Liver (tissue), 9 donors: ENCODE results near the gene INPP5A. TPM values are rescaled to one million over a fixed set of nuclear protein-coding genes. Genes with fewer than 3 reads are reported as not detected.

ENCODE experiments used
- DNase-seq: peaks from one replicate; pipeline ENCODE4 v3.0.0-alpha.2; 2017; ENCODE audit warnings: low spot score
- H3K27ac ChIP-seq, 2 donors: one replicate each; pipeline ENCODE4 v1.7.0; 2013; ENCODE audit warnings: inconsistent platforms in 2 of 2, low read length in 2 of 2, control low read depth in 1 of 2, low read depth in 1 of 2, mild to moderate bottlenecking in 1 of 2
- H3K27me3 ChIP-seq, 4 donors: one replicate each; pipeline versions ENCODE4 v1.6.1 to v1.7.0; 2013; ENCODE audit warnings: low read length in 3 of 4, inconsistent platforms in 1 of 4, mild to moderate bottlenecking in 1 of 4, moderate library complexity in 1 of 4; ENCODE audit not compliant: control insufficient read depth in 4 of 4, insufficient read depth in 4 of 4
- H3K36me3 ChIP-seq, 4 donors: one replicate each; pipeline versions ENCODE4 v1.6.1 to v1.7.0; 2013; ENCODE audit warnings: low read length in 3 of 4, mild to moderate bottlenecking in 3 of 4, low read depth in 1 of 4, moderate library complexity in 1 of 4; ENCODE audit not compliant: control insufficient read depth in 4 of 4, insufficient read depth in 3 of 4
- H3K4me1 ChIP-seq, 4 donors: one replicate each; pipeline versions ENCODE4 v1.6.1 to v1.7.0; 2013; ENCODE audit warnings: low read length in 3 of 4, mild to moderate bottlenecking in 3 of 4, moderate library complexity in 1 of 4; ENCODE audit not compliant: control insufficient read depth in 4 of 4, insufficient read depth in 4 of 4
- H3K4me3 ChIP-seq, 3 donors: one replicate each; pipeline versions ENCODE4 v1.6.1 to v1.7.0; 2013; ENCODE audit warnings: low read length in 3 of 3, control low read depth in 1 of 3, low read depth in 1 of 3, mild to moderate bottlenecking in 1 of 3
- H3K9ac ChIP-seq, 2 donors: one replicate each; pipeline ENCODE4 v1.7.0; 2013; ENCODE audit warnings: low read length in 2 of 2, mild to moderate bottlenecking in 2 of 2, moderate library complexity in 2 of 2, control low read depth in 1 of 2, low read depth in 1 of 2
- H3K9me3 ChIP-seq, 4 donors: one replicate each; pipeline versions ENCODE4 v1.6.1 to v1.7.0; 2013; ENCODE audit warnings: low read length in 3 of 4; ENCODE audit not compliant: control insufficient read depth in 4 of 4
- ATF3 ChIP-seq: IDR thresholded peaks from 2 replicates; pipeline ENCODE4 v1.6.1; 2016; ENCODE audit warnings: antibody characterized with exemption
- CTCF ChIP-seq: fragments of 150-350 bp; IDR thresholded peaks from 2 replicates; pipeline ENCODE4 v1.5.1; 2017; ENCODE audit warnings: improper control_type of control experiment, low read depth, low read length; ENCODE audit not compliant: missing input control
- EGR1 ChIP-seq, 2 donors: IDR thresholded peaks; 2 replicates each; pipeline ENCODE4 v1.6.1; 2016 to 2018; ENCODE audit warnings: antibody characterized with exemption in 2 of 2, low read depth in 2 of 2
- GABPA ChIP-seq, 2 donors: IDR thresholded peaks in 1 of 2; conservative IDR thresholded peaks in 1 of 2; 2 replicates each; pipeline ENCODE4 v1.6.1; 2016; ENCODE audit warnings: antibody characterized with exemption in 2 of 2, mild to moderate bottlenecking in 1 of 2, moderate library complexity in 1 of 2
- HNF4A ChIP-seq, 2 donors: conservative IDR thresholded peaks; 2 replicates each; pipeline ENCODE4 v1.6.1; 2016; ENCODE audit warnings: antibody characterized with exemption in 2 of 2, mild to moderate bottlenecking in 2 of 2
- HNF4G ChIP-seq: IDR thresholded peaks from 2 replicates; pipeline ENCODE4 v1.6.1; 2016; ENCODE audit warnings: antibody characterized with exemption
- JUND ChIP-seq, 2 donors: IDR thresholded peaks; 2 replicates each; pipeline ENCODE4 v1.6.1; 2016; ENCODE audit warnings: antibody characterized with exemption in 2 of 2
- NR2F2 ChIP-seq: IDR thresholded peaks from 2 replicates; pipeline ENCODE4 v1.6.1; 2016; ENCODE audit warnings: antibody characterized with exemption
- RAD21 ChIP-seq, 2 donors: IDR thresholded peaks; 2 replicates each; pipeline ENCODE4 v1.6.1; 2016; ENCODE audit warnings: antibody characterized with exemption in 2 of 2, mild to moderate bottlenecking in 2 of 2
- REST ChIP-seq: IDR thresholded peaks from 2 replicates; pipeline ENCODE4 v1.6.1; 2016; ENCODE audit warnings: antibody characterized with exemption, mild to moderate bottlenecking
- RXRA ChIP-seq, 2 donors: IDR thresholded peaks; 2 replicates each; pipeline ENCODE4 v1.6.1; 2017 to 2018; ENCODE audit warnings: antibody characterized with exemption in 2 of 2, mild to moderate bottlenecking in 1 of 2
- SP1 ChIP-seq: IDR thresholded peaks from 2 replicates; pipeline ENCODE4 v1.6.1; 2018; ENCODE audit warnings: antibody characterized with exemption, mild to moderate bottlenecking
- TAF1 ChIP-seq: conservative IDR thresholded peaks from 2 replicates; pipeline ENCODE4 v1.6.1; 2016; ENCODE audit warnings: antibody characterized with exemption, mild to moderate bottlenecking
- YY1 ChIP-seq: IDR thresholded peaks from 2 replicates; pipeline ENCODE4 v1.6.1; 2016; ENCODE audit warnings: antibody characterized with exemption, mild to moderate bottlenecking
- whole genome bisulfite sequencing: extraction: QIAGEN DNeasy Blood & Tissue Kit; methylation state at CpG from one replicate; pipeline ENCODE4 v1.1.7; 2013; 5-methylcytosine and 5-hydroxymethylcytosine counted together
- polyA plus RNA-seq, 2 donors: library from polyadenylated mRNA; stranded (reverse) in 1 of 2; unstranded in 1 of 2; fragments of 200-250 nt in 1 of 2; fragments of >200 nt in 1 of 2; fragmentation: Nextera tagmentation in 1 of 2; extraction: Ambion mirVana in 1 of 2; gene quantifications; one replicate each; pipeline versions ENCODE4 v1.2.1 to v1.2.3, GENCODE V29; 2013 to 2015
- total RNA-seq, 2 donors: library from RNA; depleted of rRNA; stranded (reverse); fragments of >200 nt; gene quantifications; one replicate each; pipeline ENCODE4 v1.2.3, GENCODE V29; 2014
- TF ChIP-seq, protein P1 (sequence below): IDR thresholded peaks from 2 replicates; pipeline ENCODE4 v1.6.1; 2016; ENCODE audit warnings: antibody characterized with exemption
- TF ChIP-seq, protein P2 (sequence below): IDR thresholded peaks from 2 replicates; pipeline ENCODE4 v1.6.1; 2016; ENCODE audit warnings: antibody characterized with exemption
- donor health status: healthy.
- donor health status: healthy.
- donor health status: healthy.
- donor health status: healthy.
- donor health status: healthy.

The INPP5A gene
- total and polyA plus RNA-seq, 4 donors, result 4.3 to 26.5 (median 10.9) TPM

DNA sequence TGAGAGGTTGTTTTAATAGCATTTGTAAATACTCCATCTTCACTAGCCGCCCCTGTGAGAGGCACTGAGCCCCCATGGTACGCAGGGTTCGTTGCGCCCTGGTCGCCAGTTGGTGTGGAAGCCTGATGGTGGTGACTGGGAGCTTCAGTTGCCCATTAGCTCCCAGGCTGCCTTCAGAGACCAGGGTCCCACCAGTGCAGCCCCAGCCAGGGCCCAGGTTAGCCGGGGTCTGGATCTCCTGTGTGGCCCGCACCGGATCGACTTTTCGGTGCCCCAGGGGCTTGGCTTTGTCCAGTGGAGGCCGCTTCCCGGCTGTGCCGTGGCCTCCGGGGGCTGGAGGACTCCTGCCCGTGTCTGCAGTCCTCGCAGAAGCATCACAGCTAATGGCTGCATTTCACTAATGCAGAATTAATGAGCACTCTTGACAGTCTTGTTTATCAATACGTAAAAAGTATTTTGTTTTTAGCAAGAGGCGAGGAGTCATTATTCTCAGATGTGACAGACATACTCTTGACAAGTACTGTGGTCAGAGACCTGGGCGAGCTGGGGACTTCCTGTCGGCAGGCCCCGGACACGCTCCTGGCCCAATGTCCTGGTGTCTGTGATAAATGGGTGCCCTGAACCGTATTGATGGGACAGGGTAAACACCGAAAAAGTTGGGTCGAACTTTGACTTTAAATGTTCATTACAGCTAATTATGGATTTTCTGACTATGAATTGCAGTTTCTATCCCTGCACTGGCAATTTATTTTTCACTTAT, 148.5 kb downstream of the INPP5A start:
- no peaks in the 10 kb centered on the region for H3K27me3 ChIP-seq
- H3K4me3 ChIP-seq, result no peak overlapping the region
- H3K4me1 ChIP-seq, result no peaks in the 10 kb centered on the region
- H3K27ac ChIP-seq, result no peak overlapping the region
- no peak for DNase-seq
- peaks cover 0 to 6% (median 3%) of the 10 kb centered on the region in 4 donors for H3K36me3 ChIP-seq
- no peaks in the 10 kb centered on the region for H3K9me3 ChIP-seq
- 94% methylated on average over 25 of the region's 25 CpGs for WGBS
- H3K9ac ChIP-seq, result no peak overlapping the region
- no peak for TF ChIP-seq NR2F2
- TF ChIP-seq TAF1, result no peak
- no peak for TF ChIP-seq RAD21 (IDR thresholded peaks at IDR 0.05)
- TF ChIP-seq HNF4G, result no peak

- Histone ChIP-seq H3K4me1 (no peaks in the 10 kb centered on the region), H3K9ac (no peak overlapping the region), H3K4me3 (no peak overlapping the region), H3K27ac (no peak overlapping the region), H3K9me3 (no peaks in the 10 kb centered on the region), H3K27me3 (no peaks in the 10 kb centered on the region), H3K36me3 (peaks cover 0 to 9% (median 5%) of the 10 kb centered on the region in 4 donors)
- 96% methylated on average over 21 of the region's 21 CpGs for WGBS
- DNase-seq, result no peak
- no peak for TF ChIP-seq NR2F2
- no peak for TF ChIP-seq ATF3
- TF ChIP-seq GABPA (IDR thresholded peaks at IDR 0.05 in 1 of 2, conservative IDR thresholded peaks at IDR 0.05 in 1 of 2), result no peak
- TF ChIP-seq TAF1, result no peak
- TF ChIP-seq RXRA (IDR thresholded peaks at IDR 0.05), result no peak
- no peak for TF ChIP-seq HNF4G
- TF ChIP-seq YY1, result no peak
- no peak for TF ChIP-seq RAD21 (IDR thresholded peaks at IDR 0.05)
- no peak for TF ChIP-seq CTCF
- no peak for TF ChIP-seq HNF4A (conservative IDR thresholded peaks at IDR 0.05)
- TF ChIP-seq, protein P1, sequence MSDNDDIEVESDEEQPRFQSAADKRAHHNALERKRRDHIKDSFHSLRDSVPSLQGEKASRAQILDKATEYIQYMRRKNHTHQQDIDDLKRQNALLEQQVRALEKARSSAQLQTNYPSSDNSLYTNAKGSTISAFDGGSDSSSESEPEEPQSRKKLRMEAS, result no peak
- no peak for TF ChIP-seq SP1
- TF ChIP-seq, protein P2, sequence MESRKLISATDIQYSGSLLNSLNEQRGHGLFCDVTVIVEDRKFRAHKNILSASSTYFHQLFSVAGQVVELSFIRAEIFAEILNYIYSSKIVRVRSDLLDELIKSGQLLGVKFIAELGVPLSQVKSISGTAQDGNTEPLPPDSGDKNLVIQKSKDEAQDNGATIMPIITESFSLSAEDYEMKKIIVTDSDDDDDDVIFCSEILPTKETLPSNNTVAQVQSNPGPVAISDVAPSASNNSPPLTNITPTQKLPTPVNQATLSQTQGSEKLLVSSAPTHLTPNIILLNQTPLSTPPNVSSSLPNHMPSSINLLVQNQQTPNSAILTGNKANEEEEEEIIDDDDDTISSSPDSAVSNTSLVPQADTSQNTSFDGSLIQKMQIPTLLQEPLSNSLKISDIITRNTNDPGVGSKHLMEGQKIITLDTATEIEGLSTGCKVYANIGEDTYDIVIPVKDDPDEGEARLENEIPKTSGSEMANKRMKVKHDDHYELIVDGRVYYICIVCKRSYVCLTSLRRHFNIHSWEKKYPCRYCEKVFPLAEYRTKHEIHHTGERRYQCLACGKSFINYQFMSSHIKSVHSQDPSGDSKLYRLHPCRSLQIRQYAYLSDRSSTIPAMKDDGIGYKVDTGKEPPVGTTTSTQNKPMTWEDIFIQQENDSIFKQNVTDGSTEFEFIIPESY, result no peak
- no peak for TF ChIP-seq JUND (IDR thresholded peaks at IDR 0.05)
- no peak for TF ChIP-seq REST
- TF ChIP-seq EGR1 (IDR thresholded peaks at IDR 0.05; ENCODE audit: low read depth in 2 of 2), result no peak
These were observed 149.8 kb downstream of the INPP5A start for GRCh38 chr10:132687181-132687892.
